ENCODE data around the gene MYPN. TPM values are rescaled to one million over a fixed set of nuclear protein-coding genes. Genes with fewer than 3 reads are reported as not detected.
A peak's percentile ranks its signal among the peaks of the same experiment; 100 is the strongest.

Gene MYPN
- total and polyA plus RNA-seq, 4 donors, result 0.01 to 0.08 (median 0.03) TPM; not detected in 1

- TF ChIP-seq SP1 (IDR thresholded peaks at IDR 0.05), result no peak
- no peak for TF ChIP-seq NR2F2 (IDR thresholded peaks at IDR 0.05)
- TF ChIP-seq GABPA (IDR thresholded peaks at IDR 0.05 in 1 of 2, conservative IDR thresholded peaks at IDR 0.05 in 1 of 2), result no peak
- no peak for TF ChIP-seq YY1 (IDR thresholded peaks at IDR 0.05)
- no peak for TF ChIP-seq ZBTB33 (IDR thresholded peaks at IDR 0.05)
- TF ChIP-seq JUND (IDR thresholded peaks at IDR 0.05), result no peak
These were observed 23.3 kb upstream of the MYPN start (continued) for GRCh38 chr10:68086011-68086410.

- 68% methylated on average over 7 of the region's 7 CpGs for WGBS
- Histone ChIP-seq H3K4me1 (ENCODE audit: control insufficient read depth in 4 of 4, insufficient read depth in 4 of 4, low read length in 3 of 4) (peaks cover 0 to 9% (median 5%) of the 10 kb centered on the region in 4 donors), H3K27me3 (ENCODE audit: control insufficient read depth in 4 of 4, insufficient read depth in 4 of 4, low read length in 3 of 4) (no peaks in the 10 kb centered on the region), H3K36me3 (ENCODE audit: control insufficient read depth in 4 of 4, insufficient read depth in 3 of 4, low read depth in 1 of 4, low read length in 3 of 4) (no peaks in the 10 kb centered on the region), H3K9ac (ENCODE audit: low read depth in 1 of 2, low read length in 2 of 2) (no peak overlapping the region), H3K27ac (ENCODE audit: low read depth in 1 of 2, low read length in 2 of 2) (no peak overlapping the region), H3K9me3 (ENCODE audit: control insufficient read depth in 4 of 4, low read length in 3 of 4) (no peaks in the 10 kb centered on the region), H3K4me3 (ENCODE audit: low read depth in 1 of 3, low read length in 3 of 3) (no peak overlapping the region)
- no peak for TF ChIP-seq SP1 (IDR thresholded peaks at IDR 0.05)
- TF ChIP-seq HNF4A (conservative IDR thresholded peaks at IDR 0.05), result peak; percentile 39 to 49
- TF ChIP-seq REST (IDR thresholded peaks at IDR 0.05), result no peak
- TF ChIP-seq MAX (IDR thresholded peaks at IDR 0.05), result no peak
- TF ChIP-seq ATF3 (IDR thresholded peaks at IDR 0.05), result no peak
- TF ChIP-seq ZBTB33 (IDR thresholded peaks at IDR 0.05), result no peak
- TF ChIP-seq JUND (IDR thresholded peaks at IDR 0.05), result peak in 1 of 2 donors; percentile 22
- TF ChIP-seq FOXA2 (IDR thresholded peaks at IDR 0.05), result peak; percentile 97
- peak; percentile 92 for TF ChIP-seq FOXA1 (IDR thresholded peaks at IDR 0.05)
- no peak for TF ChIP-seq CTCF (IDR thresholded peaks at IDR 0.05; ENCODE audit: low read depth, low read length, missing input control)
- no peak for TF ChIP-seq EGR1 (IDR thresholded peaks at IDR 0.05; ENCODE audit: low read depth in 2 of 2)
- TF ChIP-seq RAD21 (IDR thresholded peaks at IDR 0.05), result peak in 1 of 2 donors; percentile 8
- TF ChIP-seq TAF1 (conservative IDR thresholded peaks at IDR 0.05), result no peak
- no peak for TF ChIP-seq HNF4G (IDR thresholded peaks at IDR 0.05)
- TF ChIP-seq RXRA (IDR thresholded peaks at IDR 0.05), result peak in 1 of 2 donors; percentile 31
- DNase-seq (ENCODE audit: low spot score), result no peak
These were observed 22.2 kb upstream of the MYPN start for GRCh38 chr10:68086910-68087684.
